ENCODE data around the gene TMEM8B.
A peak's percentile ranks its signal among the peaks of the same experiment; 100 is the strongest.
"Not testable (repeated sequence)": the region's sequence is repeated elsewhere in the genome, so short reads cannot be mapped to it uniquely, and the experiment has no call there.

TMEM8B gene

GRCh38 chr9:35891646-35892045 is 62.6 kb downstream of the TMEM8B start:
- H3K4me3 ChIP-seq (replicated peaks; ENCODE audit: insufficient read depth, low read length): no peak overlapping the region
- H3K27ac ChIP-seq (replicated peaks): no peak overlapping the region
- H3K27me3 ChIP-seq (ENCODE audit: insufficient read depth, poor library complexity, severe bottlenecking): peaks cover 3% of the 10 kb centered on the region
- TF ChIP-seq GABPA (IDR thresholded peaks at IDR 0.05; ENCODE audit: low read depth): no peak
- no peak for TF ChIP-seq POLR2AphosphoS5 (IDR thresholded peaks at IDR 0.05; ENCODE audit: low read depth)
- TF ChIP-seq, protein P1, sequence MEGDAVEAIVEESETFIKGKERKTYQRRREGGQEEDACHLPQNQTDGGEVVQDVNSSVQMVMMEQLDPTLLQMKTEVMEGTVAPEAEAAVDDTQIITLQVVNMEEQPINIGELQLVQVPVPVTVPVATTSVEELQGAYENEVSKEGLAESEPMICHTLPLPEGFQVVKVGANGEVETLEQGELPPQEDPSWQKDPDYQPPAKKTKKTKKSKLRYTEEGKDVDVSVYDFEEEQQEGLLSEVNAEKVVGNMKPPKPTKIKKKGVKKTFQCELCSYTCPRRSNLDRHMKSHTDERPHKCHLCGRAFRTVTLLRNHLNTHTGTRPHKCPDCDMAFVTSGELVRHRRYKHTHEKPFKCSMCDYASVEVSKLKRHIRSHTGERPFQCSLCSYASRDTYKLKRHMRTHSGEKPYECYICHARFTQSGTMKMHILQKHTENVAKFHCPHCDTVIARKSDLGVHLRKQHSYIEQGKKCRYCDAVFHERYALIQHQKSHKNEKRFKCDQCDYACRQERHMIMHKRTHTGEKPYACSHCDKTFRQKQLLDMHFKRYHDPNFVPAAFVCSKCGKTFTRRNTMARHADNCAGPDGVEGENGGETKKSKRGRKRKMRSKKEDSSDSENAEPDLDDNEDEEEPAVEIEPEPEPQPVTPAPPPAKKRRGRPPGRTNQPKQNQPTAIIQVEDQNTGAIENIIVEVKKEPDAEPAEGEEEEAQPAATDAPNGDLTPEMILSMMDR (IDR thresholded peaks at IDR 0.05; ENCODE audit: insufficient read depth, low read length): no peak
- TF ChIP-seq, protein P2, sequence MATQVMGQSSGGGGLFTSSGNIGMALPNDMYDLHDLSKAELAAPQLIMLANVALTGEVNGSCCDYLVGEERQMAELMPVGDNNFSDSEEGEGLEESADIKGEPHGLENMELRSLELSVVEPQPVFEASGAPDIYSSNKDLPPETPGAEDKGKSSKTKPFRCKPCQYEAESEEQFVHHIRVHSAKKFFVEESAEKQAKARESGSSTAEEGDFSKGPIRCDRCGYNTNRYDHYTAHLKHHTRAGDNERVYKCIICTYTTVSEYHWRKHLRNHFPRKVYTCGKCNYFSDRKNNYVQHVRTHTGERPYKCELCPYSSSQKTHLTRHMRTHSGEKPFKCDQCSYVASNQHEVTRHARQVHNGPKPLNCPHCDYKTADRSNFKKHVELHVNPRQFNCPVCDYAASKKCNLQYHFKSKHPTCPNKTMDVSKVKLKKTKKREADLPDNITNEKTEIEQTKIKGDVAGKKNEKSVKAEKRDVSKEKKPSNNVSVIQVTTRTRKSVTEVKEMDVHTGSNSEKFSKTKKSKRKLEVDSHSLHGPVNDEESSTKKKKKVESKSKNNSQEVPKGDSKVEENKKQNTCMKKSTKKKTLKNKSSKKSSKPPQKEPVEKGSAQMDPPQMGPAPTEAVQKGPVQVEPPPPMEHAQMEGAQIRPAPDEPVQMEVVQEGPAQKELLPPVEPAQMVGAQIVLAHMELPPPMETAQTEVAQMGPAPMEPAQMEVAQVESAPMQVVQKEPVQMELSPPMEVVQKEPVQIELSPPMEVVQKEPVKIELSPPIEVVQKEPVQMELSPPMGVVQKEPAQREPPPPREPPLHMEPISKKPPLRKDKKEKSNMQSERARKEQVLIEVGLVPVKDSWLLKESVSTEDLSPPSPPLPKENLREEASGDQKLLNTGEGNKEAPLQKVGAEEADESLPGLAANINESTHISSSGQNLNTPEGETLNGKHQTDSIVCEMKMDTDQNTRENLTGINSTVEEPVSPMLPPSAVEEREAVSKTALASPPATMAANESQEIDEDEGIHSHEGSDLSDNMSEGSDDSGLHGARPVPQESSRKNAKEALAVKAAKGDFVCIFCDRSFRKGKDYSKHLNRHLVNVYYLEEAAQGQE (IDR thresholded peaks at IDR 0.05; ENCODE audit: insufficient replicate concordance, low read depth): no peak
- TF ChIP-seq SPI1 (IDR thresholded peaks at IDR 0.05; ENCODE audit: borderline replicate concordance, low read depth): peak; percentile 43; the same call in 1 of the 2 replicates
- peak in 1 of 2 experiments; percentile 52 for DNase-seq (ENCODE audit: low read depth in 1 of 2, low spot score in 1 of 2)

GRCh38 chr9:35892051-35892450 is 63.0 kb downstream of the TMEM8B start:
- peaks cover 3% of the 10 kb centered on the region for H3K27me3 ChIP-seq (ENCODE audit: insufficient read depth, poor library complexity, severe bottlenecking)
- no peak overlapping the region for H3K27ac ChIP-seq (replicated peaks)
- no peak for TF ChIP-seq SPI1 (IDR thresholded peaks at IDR 0.05; ENCODE audit: borderline replicate concordance, low read depth)
- TF ChIP-seq, protein P2 (IDR thresholded peaks at IDR 0.05; ENCODE audit: insufficient replicate concordance, low read depth): no peak
- TF ChIP-seq POLR2AphosphoS5 (IDR thresholded peaks at IDR 0.05; ENCODE audit: low read depth): no peak
- TF ChIP-seq, protein P1 (IDR thresholded peaks at IDR 0.05; ENCODE audit: insufficient read depth, low read length): no peak
- TF ChIP-seq GABPA (IDR thresholded peaks at IDR 0.05; ENCODE audit: low read depth): no peak
- DNase-seq (ENCODE audit: low read depth in 1 of 2, low spot score in 1 of 2): no peak
- H3K4me3 ChIP-seq (replicated peaks; ENCODE audit: insufficient read depth, low read length): no peak overlapping the region

GRCh38 chr9:35896570-35896969 is 67.5 kb downstream of the TMEM8B start:
- TF ChIP-seq POLR2AphosphoS5 (IDR thresholded peaks at IDR 0.05; ENCODE audit: low read depth): no peak
- TF ChIP-seq, protein P1 (IDR thresholded peaks at IDR 0.05; ENCODE audit: insufficient read depth, low read length): no peak
- TF ChIP-seq SPI1 (IDR thresholded peaks at IDR 0.05; ENCODE audit: borderline replicate concordance, low read depth): no peak
- TF ChIP-seq, protein P2 (IDR thresholded peaks at IDR 0.05; ENCODE audit: insufficient replicate concordance, low read depth): no peak
- TF ChIP-seq GABPA (IDR thresholded peaks at IDR 0.05; ENCODE audit: low read depth): no peak
- no peak for DNase-seq (ENCODE audit: low read depth in 1 of 2, low spot score in 1 of 2)
- Histone ChIP-seq H3K27me3 (ENCODE audit: insufficient read depth, poor library complexity, severe bottlenecking) (peaks cover 12% of the 10 kb centered on the region), H3K27ac (replicated peaks) (no peak overlapping the region), H3K4me3 (replicated peaks; ENCODE audit: insufficient read depth, low read length) (no peak overlapping the region)

DNA sequence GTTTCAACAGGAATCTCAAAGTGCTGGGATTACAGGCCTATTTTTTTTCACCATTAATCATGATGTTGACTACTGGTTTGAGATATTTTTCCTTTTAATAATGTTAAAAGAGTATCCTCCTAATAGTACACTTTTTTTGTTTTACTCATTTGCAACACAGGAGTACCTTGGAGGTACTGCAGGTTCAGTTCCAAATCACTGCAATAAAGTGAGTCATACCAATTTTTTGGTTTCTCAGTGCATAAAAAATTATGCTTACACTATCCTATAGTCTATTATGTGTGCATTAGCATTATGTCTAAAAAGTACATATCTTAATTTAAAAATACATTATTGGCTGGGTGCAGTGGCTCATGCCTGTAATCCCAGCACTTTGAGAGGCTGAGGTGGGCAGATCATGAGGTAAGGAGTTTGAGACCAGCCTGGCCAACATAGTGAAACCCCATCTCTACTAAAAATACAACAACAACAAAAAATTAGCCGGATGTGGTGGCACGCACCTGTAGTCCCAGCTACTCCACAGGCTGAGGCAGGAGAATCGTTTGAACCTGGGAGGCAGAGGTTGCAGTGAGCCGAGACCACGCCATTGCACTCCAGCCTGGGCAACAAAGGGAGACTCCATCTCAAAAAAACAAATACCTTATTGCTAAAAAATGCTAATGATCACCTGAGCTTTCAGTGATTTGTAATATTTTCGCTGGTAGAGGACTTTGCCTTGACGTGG is 68.5 kb downstream of the TMEM8B start:
- peaks cover 12% of the 10 kb centered on the region for H3K27me3 ChIP-seq (ENCODE audit: insufficient read depth, poor library complexity, severe bottlenecking)
- H3K4me3 ChIP-seq (replicated peaks; ENCODE audit: insufficient read depth, low read length); DNase-seq (ENCODE audit: low read depth in 1 of 2, low spot score in 1 of 2); H3K27ac ChIP-seq (replicated peaks): not testable (repeated sequence)
